ENCODE data around the gene CHAC1.

The CHAC1 gene, protein sequence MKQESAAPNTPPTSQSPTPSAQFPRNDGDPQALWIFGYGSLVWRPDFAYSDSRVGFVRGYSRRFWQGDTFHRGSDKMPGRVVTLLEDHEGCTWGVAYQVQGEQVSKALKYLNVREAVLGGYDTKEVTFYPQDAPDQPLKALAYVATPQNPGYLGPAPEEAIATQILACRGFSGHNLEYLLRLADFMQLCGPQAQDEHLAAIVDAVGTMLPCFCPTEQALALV

DNA sequence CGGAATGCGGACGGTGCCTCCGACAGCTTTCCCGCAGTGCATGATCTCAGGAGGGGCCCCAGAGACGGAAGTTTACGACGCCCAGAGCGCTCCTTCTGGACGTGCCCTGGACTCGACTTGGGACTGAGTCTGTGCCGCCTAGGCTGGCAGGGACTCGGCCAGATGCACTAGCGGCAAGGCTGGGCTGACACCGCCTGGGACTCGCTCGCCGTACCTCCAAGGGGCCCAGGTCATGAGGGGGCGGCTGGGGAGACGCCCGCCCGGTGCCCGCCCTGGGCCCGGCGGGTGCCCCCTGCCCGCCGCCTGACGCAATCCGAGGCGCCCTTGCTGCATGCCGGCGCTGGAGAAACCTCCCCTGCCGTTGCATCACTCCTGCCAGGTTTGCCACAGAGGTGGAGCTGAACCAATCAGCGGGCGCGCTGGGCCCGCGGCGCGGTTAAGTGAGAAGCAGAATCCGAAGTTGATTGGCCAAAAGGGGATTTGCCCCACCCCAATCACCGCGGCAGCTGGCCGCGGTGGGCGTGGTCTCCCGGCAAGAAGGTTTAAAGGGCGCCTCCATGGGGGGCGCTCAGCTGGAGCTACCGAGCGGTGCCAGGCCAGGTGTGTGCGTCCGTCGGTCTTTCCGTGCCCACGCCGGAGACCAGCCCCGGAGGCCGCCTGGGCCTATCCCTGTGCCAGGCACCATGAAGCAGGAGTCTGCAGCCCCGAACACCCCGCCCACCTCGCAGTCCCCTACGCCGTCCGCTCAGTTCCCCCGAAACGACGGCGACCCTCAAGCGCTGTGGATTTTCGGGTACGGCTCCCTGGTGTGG lies at the start of gene CHAC1:
CHAC1 (plus strand) TSS at position 571 of the 812 bp plus-strand sequence; CDS start at position 684, 113 bp downstream.
- peak; percentile 100 for DNase-seq (ENCODE audit: low spot score)

DNA sequence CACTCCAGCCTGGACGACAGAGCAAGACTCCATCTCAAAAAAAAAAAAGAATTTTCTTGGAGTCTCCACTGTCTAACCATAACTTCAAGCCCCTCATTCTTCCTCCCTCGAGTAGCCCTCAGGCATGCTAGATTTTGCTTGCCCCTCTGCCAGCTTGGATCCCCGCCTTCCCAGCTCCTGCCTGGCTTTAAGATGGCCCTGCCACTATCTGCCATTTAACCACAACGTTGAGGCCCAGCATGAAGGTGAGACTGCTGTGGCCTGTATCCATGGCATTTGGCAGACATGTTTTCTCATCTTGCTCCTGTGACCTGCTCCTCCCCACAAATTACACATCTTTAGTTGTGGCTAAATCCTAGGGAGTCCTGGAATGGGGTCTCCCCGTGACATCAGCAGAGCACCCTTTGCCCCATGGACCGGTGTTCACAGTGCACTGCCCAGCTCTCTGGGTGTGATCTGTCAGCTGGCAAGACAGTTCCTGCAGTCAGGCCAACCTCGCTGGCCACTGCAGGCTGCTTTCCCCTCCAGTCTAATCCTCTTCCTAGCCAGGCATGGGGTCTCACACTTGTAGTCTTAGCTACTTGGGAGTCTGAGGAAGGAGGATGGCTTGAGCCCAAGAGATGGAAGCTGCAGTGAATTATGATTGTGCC lies 48.6 kb upstream of the CHAC1 start:
- DNase-seq (ENCODE audit: low spot score) = no peak

DNA sequence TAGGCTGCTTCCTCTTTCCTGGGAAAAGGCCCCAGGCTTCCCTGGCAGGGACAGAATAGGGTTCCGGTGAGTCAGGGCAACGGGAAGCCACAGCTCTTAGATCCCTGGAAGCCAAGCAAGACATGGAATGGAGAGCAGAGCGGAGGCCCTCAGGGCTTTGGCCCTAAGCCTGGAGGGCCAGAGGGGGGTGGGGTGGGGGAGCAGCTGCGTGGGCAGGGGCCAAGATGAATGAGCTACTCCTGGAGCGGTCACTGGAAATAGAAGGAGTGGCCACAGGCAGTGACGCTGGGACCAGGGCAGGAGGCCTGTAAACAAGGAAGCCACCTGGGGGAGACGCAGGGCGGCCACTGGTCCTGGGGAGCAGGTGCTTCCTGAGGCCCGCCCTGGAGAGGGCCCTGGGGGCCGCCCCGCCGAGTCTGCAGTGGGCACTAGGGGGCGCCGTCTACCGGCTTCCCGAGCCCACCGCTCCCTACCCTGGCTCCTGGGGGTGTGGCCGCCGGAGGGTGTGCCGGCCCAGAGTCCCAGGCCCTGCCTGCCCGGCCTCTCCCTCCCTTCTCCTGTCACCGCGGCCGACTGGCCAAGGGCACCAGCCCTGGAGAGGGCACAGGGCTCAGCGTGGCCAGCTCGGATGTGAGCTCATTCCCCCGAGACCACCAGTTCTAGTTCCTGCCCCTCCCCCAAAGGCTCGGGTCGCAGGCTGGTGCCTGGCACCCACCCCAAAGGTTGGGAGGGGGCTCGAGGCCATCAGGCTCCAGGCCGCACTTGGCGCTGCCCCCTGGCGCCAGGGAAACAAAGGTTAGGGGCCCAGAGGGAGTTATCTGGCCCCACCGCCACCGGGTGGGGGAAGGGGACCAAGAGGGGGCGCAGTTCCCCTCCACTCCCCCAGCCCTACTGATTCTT lies 46.9 kb upstream of the CHAC1 start:
- peak; percentile 82 for DNase-seq (ENCODE audit: low spot score)

DNA sequence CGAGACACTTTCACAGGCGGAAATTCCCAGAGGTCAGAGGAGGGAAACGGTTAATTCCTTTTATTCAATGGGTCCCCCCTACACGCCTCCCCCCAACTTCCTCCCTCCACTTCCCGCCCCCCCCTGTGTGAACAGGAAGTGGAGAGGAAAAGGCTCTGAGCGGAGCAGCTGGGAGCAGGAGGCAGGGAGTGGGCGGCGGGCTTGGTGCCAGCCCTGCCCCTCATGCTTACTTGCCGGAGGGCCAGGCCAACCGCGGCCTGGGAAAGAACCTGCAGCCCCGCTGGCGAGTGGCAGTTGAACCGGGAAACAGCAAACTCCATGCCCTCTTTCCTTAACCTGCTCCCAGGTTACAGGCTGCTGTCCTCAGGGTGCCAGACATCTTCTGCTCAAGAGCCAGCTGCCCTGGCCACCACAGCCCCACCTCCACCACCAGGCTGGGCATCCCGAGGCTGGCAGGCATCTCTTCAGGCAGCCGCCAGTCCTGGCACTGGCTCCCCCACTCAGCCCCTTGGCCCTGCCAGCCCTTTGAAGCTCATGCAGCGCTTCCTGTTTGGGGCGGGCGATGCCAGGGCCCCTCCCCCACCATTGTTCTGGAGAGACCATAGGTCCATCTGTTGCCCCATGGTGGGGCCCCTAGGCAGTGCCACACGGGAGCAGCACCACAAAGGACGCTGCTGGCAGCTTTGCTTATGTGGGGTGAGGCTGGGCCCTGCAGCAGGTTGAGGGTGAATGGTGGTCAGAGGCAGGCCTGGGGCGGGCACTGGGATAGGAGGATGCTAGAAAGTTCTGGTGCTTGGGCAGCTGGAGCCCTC lies 46.1 kb upstream of the CHAC1 start:
- DNase-seq (ENCODE audit: low spot score) = no peak

DNA sequence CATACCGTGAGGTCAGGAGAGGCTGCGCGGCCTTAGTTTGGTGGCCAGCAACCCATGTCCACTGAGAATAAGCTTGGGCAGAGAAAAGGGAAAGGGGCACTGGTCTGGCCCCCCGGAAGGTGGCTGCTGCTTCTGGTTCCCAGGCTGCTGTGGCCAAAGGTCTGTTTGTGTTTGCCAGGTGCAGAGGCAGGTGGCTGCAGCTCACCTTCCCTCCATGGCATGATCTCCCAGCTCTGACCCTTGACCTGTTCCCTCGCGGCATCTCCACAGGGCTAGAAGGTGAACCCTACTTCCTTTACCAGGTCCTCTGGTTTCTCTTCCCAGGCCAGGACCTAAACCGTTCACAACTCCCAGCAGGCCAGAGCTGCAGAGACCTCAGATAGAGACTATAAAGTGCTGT lies 45.2 kb upstream of the CHAC1 start:
- no peak for DNase-seq (ENCODE audit: low spot score)

DNA sequence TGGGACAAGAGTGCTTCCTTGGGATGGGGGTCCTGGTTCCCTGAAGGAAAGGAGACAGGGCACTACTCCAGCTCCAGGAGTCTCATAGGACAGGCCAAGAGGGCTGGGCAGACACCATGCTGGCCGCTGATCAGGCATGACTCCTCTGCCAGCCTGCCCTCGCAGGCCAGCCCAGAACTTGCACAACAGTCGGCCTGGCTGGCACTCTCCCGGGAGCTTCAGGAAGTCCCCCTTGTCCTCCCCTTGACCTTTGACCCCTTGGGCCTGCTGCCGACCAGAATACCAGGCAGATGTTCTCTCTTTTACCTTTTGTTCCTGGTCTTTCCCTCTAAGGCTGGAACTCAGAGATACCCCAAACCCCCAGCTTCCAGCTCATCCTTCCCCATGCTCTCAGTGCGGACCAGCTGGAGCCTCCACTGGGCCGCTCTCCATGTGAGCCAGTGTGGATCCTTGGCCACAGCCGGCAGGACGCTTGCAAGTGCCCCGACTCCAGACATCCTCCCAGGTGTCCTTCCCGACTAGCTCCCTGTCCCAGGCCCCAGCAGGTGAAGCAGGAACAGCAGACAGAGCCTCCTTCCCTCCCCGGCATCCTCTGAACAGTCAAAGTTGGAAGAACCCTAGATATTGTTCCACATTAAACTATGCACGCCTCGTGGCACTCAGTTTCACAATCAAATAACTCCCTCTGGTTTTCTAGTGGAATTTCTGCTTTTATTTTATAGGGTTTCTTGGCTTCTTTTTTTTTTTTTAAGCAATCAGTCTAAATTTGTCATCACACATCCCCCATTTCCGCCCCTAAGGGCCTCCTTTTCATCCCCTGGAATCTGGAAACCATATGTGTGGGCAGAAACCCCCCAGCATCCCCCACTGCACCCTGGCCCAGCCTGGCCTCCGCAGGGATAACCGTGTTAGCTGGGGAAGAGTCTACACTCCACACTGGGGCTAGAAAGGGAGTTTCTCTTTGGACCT lies 43.3 kb upstream of the CHAC1 start:
- DNase-seq (ENCODE audit: low spot score) = no peak

DNA sequence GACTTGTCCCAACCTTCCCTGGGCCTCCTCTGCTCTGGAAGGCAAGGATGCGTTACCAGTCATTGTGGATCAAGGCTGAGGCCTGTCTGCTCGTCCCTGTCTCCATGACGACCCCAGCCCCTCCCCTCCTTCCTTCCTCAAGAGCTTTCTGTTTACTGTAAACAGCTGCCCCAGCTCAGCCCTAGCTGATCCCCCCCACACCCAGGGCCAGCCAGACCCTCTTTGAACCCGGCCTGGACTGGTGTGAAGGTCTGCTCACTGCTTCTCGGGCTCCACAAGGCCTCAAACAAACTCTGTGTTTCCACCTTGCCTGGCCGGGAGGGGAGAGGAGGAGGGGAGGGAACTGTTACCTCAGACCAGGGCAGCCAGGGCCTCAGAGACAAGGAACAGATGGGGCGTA lies 42.1 kb upstream of the CHAC1 start:
- no peak for DNase-seq (ENCODE audit: low spot score)

DNA sequence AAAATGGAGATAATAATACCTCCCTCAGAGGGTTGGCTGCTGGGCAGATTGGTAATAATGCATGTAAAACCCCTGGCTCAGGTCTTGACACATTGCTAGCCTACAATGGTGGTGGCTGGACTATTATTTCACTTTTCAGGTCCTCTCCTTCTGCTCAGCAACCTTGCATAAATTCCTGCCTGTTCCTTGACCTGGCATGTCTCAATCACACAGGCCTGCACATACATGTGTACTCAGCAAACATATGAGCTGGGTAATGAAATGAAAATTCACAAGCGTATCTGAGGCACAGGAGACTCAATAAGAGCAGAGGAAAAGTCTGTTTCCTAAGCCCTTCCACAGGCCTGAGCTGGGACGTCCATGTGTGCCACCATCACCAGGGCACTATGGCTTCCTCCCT lies 41.6 kb upstream of the CHAC1 start:
- DNase-seq (ENCODE audit: low spot score) = no peak

DNA sequence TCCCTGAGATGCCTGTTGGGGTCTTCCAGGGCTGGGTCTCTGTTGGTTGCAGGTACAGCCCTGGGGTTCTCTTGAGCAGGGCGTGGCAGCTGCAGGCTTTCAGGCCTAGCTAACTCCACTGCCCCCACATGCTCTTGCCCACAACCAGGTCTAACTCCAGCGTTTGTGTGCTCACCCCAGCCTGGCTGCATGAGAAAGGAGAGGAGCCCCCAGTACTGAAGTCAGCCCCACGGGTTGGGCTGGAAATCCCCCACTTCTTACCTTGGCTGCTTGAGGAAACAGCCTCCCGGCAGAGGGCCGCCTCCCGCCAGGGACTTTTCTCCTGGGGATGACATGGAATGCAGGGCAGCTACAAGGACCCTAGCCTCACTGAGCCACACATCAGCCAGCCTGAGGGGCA lies 40.8 kb upstream of the CHAC1 start:
- DNase-seq (ENCODE audit: low spot score) = no peak

DNA sequence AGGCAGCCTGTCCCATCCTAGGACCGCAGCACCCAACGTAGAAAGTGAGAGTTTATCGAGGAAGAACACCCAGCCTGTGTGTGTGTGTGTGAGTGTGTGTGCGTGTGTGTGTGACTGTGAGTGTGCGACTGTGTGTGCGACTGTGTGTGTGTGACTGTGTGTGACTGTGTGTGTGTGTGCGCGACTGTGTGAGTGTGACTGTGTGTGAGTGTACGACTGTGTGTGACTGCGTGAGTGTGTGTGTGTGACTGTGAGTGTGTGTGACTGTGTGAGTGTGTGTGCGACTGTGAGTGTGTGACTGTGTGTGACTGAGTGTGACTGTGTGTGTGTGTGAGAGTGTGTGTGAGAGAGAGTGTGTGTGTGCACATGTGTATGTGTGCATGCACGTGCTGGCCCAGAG lies 39.3 kb upstream of the CHAC1 start:
- DNase-seq (ENCODE audit: low spot score) = no peak

DNA sequence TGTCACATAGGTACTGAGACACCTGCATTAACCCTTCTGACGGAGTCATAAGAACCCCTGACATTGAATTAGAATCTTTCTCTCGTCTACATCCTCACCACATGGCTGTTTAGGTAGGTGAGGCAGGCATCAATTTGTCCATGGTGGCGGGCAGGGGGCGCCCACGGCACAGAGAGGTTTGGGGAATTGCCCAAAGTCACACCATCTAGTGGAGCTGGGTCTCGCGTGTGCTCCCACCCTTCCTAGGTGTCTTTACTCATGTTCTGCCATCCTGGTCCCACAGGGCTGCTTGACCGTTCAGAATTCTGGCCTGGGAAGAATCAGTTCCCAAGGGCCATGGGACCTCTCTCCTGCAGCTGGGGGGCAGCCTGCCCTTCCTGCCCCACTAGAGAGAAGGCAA lies 38.8 kb upstream of the CHAC1 start:
- DNase-seq (ENCODE audit: low spot score) = no peak

DNA sequence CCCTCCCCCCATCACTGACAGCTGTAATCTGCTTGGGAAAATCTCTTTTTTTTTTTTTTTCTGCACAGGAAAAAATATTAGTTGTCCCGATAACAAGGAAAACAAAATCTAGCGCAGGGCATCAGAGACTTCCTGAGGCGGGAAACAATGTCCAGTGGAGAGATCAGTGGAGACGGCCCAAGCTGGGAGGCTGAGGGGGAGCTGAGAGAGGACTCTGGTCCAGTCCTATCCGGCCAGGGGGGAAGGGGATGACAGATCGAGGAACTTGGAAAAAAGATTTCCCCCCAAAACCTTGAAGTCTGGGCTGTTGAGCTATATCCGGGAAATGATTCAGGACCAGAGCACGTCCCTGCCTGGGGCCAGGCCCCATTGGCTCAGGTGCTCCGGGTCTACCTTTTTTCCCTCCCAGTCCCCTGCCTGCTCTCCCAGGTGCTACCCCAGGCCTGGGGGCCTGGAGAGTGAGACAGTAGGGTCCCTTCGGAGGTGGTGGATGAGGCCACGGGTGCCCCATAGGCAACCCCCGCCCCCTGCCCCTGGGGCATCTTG lies 38.1 kb upstream of the CHAC1 start:
- DNase-seq (ENCODE audit: low spot score) = no peak

DNA sequence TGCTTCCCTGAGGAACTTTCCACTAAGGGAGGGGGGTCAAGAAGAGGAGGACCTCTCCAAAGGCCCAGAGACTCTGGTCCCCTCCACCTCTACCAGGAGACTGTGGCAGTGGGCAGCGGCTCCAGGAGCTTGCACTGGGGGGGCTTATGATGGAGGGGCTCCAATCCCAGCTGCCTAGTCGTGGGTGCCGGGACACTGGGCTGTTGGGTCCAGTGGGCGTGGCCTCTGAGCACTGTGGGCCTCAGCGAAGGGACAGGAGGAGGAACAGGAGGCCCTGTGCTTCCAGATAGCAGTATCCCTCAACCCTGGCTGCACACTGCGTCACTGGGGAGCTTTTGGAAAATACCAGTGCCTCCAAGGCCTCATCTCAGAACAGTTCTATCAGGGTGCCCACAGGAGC lies 37.6 kb upstream of the CHAC1 start:
- no peak for DNase-seq (ENCODE audit: low spot score)

DNA sequence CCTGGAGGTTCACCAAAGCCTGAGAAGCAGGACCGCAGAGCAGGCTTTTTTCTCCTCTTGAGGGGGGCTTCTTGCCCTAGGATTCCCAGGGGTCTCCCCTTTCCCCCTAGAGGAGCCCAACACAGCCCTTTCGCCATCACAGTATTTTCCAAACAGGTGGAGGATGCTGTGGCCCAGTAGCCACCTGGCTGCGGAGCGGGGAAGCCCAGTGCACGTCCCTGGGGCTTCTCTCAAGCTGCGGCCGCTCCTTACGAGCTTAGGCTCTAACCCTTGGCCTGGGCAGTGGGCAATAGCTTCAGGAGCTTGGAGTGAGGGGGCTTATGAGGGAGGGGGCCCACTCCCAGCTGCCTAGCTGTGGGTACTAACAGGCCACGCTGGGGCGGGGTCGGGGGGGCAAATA lies 35.7 kb upstream of the CHAC1 start:
- DNase-seq (ENCODE audit: low spot score) = no peak

DNA sequence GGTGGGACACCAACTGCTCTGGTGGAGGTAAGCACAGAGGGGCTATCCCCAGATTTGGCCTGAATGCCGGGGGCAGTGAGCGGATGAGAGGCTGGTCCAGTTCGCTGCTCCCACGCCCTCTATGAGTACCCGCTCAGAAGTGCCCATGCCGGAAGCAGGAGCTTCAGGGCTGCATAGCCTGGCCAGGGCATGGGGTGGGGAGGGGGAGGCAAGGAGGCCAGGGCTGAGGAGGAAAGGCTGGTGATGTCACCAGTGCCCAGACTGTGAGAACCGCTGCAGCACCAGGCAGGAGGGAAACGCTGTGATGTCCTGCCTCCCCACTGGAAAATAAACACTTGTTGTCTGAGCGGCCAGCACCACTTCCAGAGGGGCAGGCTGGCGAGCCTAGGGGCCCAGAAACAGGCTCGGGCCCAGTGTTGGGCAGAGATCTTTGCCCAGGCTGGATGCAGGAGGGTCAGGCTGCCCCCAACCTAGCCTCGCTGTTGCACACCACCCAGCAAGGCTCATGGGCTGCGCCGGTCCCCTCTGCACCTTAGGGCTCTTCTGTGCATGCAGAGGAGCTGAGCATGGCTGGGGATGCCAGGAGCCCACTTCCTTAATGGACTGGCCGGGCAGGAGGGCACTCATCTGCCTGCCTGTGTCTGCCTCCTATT lies 35.0 kb upstream of the CHAC1 start:
- no peak for DNase-seq (ENCODE audit: low spot score)

DNA sequence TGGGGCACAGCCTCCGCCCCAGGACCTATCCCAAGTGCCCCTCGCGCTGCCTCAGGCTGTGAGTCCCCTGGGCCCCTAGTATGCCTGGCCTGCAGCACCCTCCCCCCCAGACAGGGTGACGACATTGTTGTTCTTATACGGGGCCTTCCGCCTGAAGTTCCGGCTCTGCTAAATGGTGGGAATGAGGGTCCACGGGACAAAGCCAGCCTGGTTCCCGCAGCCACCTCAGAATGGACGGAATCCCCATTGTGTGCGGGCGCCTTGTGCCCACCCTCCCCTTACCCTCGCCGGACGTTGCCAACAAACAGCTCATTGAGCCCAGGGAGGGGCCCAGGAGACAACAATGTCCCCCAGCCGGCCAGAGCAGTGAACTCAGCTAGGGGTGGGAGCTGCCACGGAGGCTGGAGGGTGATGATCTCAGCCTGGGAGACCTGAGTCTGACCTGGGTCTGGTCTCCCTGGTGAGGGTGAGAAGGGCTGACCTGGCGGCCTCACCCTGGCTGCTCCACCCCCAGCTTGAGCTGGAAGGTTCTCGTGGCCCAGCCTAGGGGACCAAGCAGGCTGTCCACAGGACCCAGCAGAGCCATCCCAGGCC lies 34.4 kb upstream of the CHAC1 start:
- DNase-seq (ENCODE audit: low spot score) = no peak

DNA sequence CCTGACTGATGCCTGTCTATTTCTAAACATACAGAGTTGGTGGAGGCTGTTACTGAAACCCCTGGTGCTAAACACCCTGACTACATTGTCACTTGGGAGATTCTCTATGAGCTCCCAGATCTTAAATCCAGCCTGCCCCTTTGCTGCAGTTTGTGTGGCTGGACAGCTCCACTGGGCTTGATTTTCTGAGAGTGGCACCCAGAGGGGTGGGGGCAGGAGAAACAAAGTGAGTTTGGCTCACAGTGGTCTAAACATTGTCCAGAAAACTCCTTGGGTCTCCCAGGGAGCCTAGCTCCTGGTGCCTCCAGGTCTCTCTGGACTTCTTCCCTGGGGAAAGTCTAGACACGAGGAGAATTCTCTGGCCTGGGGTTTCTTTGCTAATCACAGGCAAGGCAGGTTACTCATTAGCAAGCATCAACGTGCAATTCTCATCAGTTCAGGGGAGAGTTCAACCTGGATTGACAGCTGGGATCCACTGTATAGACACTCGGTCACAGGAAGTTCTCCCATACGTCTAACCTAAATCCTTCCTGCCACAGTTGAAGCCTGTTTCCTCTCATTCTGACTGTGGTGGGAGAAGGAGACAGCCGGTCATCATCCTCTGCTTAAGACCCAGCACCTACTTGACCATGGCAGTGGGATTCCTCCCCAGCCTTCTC lies 31.2 kb upstream of the CHAC1 start:
- no peak for DNase-seq (ENCODE audit: low spot score)

DNA sequence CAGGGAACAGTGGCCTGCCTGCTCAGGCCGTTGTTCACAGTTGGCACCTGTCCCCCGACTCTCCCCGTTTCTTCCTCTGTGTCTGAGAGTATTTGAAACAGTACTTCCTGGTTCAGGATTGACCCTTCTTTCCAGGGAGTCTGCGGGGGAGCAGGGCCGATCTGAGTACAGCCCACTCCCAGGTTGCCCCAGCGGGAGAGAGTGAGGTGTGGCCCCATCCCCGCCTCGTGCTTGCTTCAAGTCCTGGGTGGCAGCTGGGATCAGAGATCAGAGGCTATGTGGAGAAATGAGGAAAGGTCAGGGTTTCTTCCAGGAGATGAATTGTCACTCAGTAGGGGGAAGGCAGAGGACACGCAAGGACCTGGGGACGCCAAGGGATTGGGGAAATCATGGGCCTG lies 30.7 kb upstream of the CHAC1 start:
- no peak for DNase-seq (ENCODE audit: low spot score)
